GF-D8 (cell line): ENCODE measurements around the gene CLDN20.

Source experiments
- DNase-seq: peaks from one replicate; lab custom pipeline; 2025; lab: John Stamatoyannopoulos, UW

CLDN20 gene

GRCh38 chr6:155270561-155271091, 6.8 kb downstream of the CLDN20 start:
- no peak for DNase-seq

DNA sequence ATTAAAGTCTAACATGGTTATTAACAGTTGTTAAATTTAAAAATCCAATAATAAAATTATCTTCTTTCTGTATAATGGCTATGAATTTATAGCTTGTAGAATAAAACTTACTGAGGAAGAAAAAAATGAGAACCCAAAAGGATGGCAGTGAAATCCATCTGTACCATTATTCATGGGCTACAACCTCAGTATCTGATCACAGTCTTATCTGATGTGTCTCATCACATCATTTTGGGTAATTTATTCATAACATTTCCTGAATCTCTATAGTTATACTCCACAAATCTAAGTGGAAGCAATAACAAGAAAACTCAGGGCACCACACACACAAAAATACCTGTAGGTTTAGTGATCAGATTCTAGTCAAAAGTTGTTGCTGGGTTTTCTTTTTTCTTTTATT, 7.3 kb downstream of the CLDN20 start:
- DNase-seq = no peak

DNA sequence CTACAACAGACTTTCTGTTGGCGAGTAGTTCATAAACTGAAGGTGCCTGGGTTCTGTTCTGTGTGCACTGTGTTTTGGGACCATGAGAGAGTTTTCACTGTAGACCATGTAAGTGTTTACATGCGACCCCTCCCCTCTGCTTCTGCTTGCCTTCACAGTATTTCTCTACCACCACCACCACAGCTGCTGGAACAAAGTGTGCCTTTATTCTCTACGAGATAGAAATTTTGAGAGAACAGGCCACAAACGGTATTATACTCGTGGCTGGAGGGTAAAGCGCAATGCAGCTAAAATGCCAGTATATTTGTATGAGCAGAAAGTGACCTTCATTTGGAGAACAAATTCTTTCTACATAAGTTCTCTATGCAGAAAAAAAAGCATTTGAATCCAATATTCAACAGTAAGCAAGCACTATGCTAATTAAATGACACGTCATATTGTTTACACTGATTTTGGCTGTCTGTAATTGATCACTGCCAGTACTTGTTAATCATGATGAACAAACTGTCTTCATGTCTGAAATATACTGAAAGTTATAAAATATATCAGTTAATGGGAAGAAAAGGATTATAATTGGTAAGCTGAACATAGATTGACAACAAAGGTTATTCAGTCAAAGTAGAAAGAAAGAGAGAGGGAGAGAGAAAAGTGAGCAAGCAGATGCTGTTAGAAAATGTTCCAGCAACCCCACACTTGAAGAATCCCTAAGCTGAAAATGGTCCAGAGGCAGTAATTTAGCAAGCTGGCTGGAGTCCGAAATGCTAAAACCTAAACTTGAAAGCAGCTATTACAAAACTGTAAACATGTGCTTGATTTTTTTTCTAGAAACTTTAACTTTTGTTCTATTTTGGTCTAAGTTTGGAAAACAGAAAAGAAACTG, 8.8 kb downstream of the CLDN20 start:
- no peak for DNase-seq

DNA sequence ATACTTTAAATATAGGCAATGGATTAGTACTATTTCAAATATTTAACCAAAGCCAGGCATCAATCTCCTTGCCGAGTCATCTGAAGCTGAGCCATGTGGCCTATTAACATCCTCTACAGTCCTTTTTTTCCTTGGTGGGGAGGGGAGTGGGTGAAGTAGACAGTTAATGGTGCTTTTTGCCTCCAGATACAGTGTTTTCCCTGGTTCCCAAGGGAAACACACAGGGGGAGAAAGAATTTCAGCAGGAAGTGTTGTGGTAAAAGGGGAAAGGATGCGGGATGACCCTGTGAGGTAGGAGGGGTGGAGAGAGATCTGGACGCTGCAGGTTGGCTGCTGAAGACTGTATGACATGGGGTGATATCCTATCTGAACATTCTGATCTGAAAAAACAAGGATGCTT, 9.6 kb downstream of the CLDN20 start:
- no peak for DNase-seq

DNA sequence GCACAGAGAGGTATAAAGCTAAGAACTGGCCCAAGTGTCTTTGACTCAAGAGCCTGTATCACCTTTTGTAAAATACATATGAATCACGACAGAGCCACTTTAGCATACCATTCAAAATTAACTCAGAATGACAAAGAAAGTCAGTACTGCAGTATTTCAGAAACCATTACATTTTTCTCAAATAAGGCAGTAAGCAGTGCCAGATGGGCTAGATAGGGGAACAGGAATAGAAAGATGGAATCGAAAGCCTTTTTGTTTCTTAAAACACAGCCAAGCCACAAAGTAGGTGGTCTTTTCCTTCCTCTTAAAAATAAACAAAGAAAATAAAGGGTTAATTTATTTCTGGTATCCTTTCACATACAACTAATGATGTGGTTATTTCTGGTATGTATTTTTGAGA, 10.3 kb downstream of the CLDN20 start:
- no peak for DNase-seq

GRCh38 chr6:155274533-155274932, 10.7 kb downstream of the CLDN20 start:
- no peak for DNase-seq

GRCh38 chr6:155275808-155276480, 12.1 kb downstream of the CLDN20 start:
- DNase-seq = no peak

DNA sequence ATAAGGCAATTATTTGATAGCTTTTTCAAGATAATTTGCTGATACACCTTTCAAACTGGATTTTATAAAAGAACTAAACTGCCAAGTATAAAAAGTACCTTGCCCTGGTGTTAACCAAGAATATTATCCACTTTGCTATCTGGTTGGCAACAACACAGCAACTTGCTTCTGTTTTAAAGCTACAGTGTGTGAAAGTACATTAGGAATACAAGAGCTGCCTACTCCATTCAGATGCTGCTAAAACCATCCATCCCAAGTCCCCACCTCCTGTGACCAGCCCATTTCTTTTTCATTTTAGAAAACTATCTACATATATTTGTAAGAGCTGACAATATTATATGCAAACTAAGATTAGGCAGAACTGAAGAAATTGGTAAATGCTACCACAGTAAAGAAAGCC, 12.8 kb downstream of the CLDN20 start:
- no peak for DNase-seq

- no peak for DNase-seq
Measured at GRCh38 chr6:155278319-155279049, 14.7 kb downstream of the CLDN20 start.

DNA sequence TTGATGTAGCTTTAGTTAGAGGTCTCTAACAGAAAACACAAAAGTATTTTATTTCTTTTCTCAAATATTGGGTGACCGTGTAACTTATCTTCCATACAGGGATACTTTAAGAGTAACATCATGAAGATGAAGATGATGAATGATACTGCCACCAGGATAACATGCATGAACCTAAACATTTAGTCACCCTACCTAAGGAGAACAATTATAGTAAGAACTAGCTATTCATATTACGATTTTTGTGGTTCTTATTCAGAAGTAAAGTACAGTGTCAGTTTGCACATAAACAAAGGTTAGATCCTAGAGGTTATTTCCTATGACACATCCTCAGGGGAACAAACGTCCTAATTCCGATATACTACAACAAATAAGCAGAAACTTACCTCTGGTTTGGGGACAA, 21.0 kb downstream of the CLDN20 start:
- no peak for DNase-seq

DNA sequence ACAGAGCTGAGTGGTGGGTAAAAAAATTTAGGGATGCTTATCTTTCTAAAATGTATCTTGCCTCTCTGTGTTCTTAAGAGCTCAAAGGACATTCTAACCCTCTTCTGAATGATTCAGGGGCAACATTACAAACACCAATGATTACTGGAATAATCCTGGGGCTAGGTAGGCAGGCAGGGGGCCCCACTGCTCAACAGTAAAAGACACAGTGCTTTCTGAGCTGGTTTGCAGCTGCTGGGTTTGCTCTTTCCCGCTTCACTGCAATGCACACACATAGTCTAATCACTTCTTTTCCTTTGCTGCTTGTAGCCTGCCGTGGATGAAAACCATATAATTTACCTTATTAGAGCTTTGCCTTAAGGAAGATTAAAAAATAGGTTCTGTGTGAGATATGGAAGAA, 23.9 kb downstream of the CLDN20 start:
- no peak for DNase-seq

- DNase-seq = no peak
Measured at GRCh38 chr6:155290491-155290890, 26.7 kb downstream of the CLDN20 start.

GRCh38 chr6:155291291-155291690, 27.5 kb downstream of the CLDN20 start:
- DNase-seq = no peak

- DNase-seq = no peak
Measured at GRCh38 chr6:155292711-155293110, 28.9 kb downstream of the CLDN20 start.

DNA sequence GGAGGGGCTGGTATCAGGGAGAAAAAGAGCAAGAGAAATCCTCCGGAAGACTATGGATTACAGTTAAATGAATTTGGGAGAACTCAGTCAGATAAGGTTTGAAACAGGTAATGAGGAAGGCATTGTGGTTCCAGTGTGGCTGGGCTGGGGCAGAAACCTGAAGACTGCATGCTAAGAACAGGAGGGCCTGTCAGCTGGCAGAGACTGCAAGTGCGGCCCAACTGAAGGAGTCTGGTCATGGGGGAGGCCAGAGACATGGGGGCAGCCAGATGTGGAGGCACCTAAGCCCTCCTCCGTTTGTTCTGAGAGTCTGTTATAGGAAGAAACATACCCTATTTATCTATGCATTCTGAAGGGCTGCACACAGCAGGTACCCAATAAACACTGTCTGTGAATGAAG, 33.9 kb downstream of the CLDN20 start:
- no peak for DNase-seq

DNA sequence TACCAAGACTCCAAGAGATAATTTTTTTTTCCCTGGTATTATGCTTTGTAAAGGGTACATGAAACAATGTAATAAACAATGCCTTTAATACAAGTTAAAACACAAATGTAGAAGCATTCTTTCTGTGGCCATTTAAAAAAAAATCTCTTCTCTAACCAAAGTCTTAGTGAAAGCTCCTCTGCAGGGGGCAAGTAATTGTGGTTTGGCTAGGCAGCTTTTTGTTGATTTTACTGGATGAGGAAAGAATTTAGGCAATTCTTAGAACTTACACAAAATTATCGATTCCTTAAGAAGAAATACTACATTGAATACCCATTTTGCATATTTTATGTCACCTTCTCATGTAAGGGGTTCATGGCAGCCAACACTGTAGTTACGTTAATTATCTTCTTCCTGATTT, 38.1 kb downstream of the CLDN20 start:
- DNase-seq = no peak

GRCh38 chr6:155303361-155303870, 39.6 kb downstream of the CLDN20 start:
- no peak for DNase-seq

GRCh38 chr6:155306958-155307357, 43.1 kb downstream of the CLDN20 start:
- DNase-seq = no peak

GRCh38 chr6:155309150-155309549, 45.3 kb downstream of the CLDN20 start:
- no peak for DNase-seq

- no peak for DNase-seq
Measured at GRCh38 chr6:155310596-155310995, 46.8 kb downstream of the CLDN20 start.

DNA sequence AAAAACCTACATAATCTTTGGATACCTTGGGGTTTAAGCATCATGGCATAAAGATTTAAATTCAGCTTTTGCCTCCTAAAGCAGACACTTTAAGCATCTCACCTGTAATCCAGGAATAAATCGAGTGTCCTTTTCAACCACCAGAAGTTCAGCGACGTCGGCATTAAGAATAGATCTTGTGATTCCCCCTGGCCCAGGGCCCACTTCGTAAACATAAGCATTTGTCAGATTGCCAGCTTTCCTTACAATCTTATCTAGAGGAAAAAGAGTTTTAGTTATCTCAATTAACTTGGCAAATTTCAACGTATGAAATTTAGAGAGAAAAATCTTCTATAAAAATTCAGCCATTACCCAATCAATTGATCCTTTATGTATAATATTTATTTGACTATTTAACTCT, 47.3 kb downstream of the CLDN20 start:
- no peak for DNase-seq

GRCh38 chr6:155311583-155311982, 47.8 kb downstream of the CLDN20 start:
- DNase-seq = no peak
